ENCODE results near the gene PKM.
"Not testable (repeated sequence)": the region's sequence is repeated elsewhere in the genome, so short reads cannot be mapped to it uniquely, and the experiment has no call there.

Gene PKM

DNA sequence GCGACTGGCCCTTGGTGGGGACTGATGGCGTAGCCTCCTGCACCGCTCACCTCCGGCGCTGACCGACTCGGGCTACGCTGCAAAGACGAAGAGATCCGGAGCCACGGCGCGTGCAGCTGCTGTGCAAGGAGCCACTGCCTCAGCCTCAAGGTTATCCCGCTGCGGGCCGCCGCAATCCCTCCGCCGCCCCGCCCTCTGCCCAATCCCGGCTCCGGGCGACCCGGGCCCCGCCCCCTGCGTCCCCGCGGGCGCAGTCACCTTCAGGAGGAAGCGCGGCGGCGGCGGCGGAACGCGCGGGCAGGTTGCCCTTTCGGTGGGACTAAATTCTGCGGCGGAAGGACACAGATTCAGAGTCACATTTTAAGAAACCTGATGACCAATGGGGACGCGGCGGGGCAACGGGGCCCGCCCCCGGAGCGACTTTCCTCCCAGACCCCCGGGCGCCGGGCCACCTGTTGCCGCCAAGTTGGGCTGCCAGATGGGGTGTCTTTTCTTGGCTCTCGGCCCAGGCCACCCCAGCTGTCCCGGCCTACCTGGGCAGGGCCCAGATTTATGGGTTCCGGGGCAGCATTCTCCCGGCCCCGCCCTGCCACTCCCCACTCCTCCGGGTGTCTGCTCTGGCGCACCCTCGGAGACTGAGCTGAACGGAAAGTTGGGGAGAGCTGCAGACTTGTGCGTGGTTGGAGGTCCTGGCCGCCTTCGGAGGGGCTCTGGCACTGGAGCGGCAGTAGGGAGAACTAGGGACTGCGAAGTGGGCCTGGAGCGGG is at the start of gene PKM:
Gene PKM, minus strand, starts transcription at position 125 of the 767 bp plus-strand sequence. CDS start 12,093 bp downstream, outside the sequence.
- CTCF ChIA-PET: interaction anchor here (0.8 to 1.7 kb wide), 3 partner anchors 9 to 31 kb away, joined by 3 to 4 read pairs (median 3); no protein-coding TSS in a partner anchor
- TF ChIP-seq, protein P1, sequence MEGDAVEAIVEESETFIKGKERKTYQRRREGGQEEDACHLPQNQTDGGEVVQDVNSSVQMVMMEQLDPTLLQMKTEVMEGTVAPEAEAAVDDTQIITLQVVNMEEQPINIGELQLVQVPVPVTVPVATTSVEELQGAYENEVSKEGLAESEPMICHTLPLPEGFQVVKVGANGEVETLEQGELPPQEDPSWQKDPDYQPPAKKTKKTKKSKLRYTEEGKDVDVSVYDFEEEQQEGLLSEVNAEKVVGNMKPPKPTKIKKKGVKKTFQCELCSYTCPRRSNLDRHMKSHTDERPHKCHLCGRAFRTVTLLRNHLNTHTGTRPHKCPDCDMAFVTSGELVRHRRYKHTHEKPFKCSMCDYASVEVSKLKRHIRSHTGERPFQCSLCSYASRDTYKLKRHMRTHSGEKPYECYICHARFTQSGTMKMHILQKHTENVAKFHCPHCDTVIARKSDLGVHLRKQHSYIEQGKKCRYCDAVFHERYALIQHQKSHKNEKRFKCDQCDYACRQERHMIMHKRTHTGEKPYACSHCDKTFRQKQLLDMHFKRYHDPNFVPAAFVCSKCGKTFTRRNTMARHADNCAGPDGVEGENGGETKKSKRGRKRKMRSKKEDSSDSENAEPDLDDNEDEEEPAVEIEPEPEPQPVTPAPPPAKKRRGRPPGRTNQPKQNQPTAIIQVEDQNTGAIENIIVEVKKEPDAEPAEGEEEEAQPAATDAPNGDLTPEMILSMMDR (IDR thresholded peaks at IDR 0.05; ENCODE audit: insufficient read depth, low read length, missing control alignments): no peak
- POLR2A ChIA-PET: interaction anchor here (0.6 to 3.0 kb wide), 14 partner anchors 10 to 280 kb away, joined by 3 to 14 read pairs (median 4); partner anchors contain the start of gene GRAMD2A
- DNase-seq (ENCODE audit: low read depth, low spot score): peak; percentile 88
- peak within 1 kb of the TSS; percentile 95 for H3K4me3 ChIP-seq (ENCODE audit: low read depth, low read length)

DNA sequence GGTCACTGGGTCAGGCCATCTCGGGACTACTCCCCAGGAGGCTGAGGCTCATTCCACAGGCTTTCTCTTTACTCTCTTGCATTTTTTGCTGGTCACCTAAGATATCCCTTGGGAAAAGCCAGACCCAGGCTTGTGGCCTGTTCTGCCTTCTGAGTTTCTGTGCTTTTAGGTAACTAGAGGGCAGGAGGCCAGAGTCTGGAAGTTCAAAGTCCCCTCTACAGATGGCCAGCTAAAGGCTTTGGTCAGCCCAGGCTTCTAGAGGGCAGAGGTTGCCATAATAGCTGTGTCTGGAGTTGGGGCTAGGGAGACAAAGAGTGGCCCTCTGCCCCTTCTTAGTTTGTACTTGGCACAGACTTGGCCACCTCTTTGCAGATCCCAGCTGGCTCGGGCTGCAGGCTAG is 49.8 kb upstream of the PKM start:
- H3K4me3 ChIP-seq (ENCODE audit: low read depth, low read length): no peak overlapping the region
- CTCF ChIA-PET: interaction anchor here (0.9 kb wide), 1 partner anchor 30 kb away, joined by 3 read pairs; no protein-coding TSS in a partner anchor
- TF ChIP-seq, protein P1 (IDR thresholded peaks at IDR 0.05; ENCODE audit: insufficient read depth, low read length, missing control alignments): no peak
- POLR2A ChIA-PET: no interaction called here
- DNase-seq (ENCODE audit: low read depth, low spot score): no peak

DNA sequence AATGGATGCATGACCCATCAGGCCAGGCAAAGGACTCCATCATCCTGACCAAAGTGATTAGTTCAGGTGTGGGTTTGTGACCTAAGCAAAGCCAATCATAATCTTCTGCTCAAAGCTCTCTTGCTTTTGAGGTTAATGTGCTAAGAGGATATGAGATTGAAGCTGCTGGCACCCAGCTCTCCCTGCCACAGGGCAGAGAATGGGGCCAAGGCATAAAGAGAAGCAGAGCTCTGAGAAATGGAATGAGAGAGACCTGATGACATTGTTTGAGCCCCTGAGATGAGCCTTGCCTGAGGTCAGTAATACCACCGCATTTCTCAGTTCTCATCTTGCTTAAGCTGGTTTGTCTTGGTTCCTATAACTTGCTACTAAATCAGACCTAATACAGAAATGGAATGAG is 47.7 kb upstream of the PKM start:
- H3K4me3 ChIP-seq (ENCODE audit: low read depth, low read length): no peak overlapping the region
- POLR2A ChIA-PET: no interaction called here
- TF ChIP-seq, protein P1 (IDR thresholded peaks at IDR 0.05; ENCODE audit: insufficient read depth, low read length, missing control alignments): no peak
- CTCF ChIA-PET: interaction anchor here (0.7 to 1.3 kb wide), 2 partner anchors 8 to 10 kb away, joined by 3 to 7 read pairs; no protein-coding TSS in a partner anchor
- no peak for DNase-seq (ENCODE audit: low read depth, low spot score)

DNA sequence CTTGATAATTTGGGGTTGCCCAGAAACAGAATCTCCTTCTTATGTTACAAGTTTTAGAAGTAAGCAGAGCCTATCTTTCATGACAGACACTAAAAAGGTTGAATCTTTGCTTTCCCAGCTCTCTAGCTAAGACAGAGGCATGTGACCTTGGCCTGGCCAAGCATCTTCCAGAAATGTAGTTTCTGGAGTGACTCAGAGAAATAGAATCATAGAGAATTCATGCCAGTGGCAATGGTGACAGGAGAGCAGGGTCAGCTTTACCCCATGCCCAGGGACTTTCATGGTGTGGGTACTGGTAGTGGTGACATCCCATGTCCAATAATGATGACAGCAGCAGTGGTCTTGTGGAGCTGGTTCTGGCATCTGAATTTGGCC is 45.3 kb upstream of the PKM start:
- POLR2A ChIA-PET: no interaction called here
- H3K4me3 ChIP-seq (ENCODE audit: low read depth, low read length): no peak overlapping the region
- DNase-seq (ENCODE audit: low read depth, low spot score): no peak
- TF ChIP-seq, protein P1 (IDR thresholded peaks at IDR 0.05; ENCODE audit: insufficient read depth, low read length, missing control alignments): no peak
- CTCF ChIA-PET: interaction anchor here (2.4 kb wide), 1 partner anchor 9 kb away, joined by 10 read pairs; no protein-coding TSS in a partner anchor

DNA sequence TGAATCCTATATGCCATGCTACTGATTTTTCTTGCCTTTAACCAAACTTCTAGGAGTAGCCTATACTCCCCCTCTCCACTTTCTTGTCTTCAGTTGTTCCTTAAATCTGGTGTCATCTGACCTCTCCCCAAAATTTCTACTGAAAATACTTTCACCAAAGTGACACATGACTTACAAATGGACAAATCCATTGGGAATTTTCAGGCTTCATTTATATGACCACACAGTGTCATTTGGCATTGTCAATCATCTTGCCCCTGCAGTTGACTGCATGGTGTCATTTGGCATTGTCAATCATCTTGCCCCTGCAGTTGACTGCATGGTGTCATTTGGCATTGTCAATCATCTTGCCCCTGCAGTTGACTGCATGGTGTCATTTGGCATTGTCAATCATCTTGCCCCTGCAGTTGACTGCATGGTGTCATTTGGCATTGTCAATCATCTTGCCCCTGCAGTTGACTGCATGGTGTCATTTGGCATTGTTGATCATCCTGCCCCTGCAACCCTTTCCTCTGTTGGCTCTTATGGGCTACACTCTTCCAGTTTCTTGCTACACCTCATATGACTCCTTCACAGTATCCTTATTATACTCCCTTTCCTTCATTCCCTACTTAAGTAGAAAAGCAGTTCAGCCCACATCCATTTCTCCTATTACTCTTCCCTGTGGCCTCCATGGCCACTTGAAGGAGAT is 44.8 kb upstream of the PKM start:
- CTCF ChIA-PET: interaction anchor here (2.4 kb wide), 1 partner anchor 10 kb away, joined by 10 read pairs; no protein-coding TSS in a partner anchor
- DNase-seq (ENCODE audit: low read depth, low spot score); H3K4me3 ChIP-seq (ENCODE audit: low read depth, low read length); POLR2A ChIA-PET: not testable (repeated sequence)

DNA sequence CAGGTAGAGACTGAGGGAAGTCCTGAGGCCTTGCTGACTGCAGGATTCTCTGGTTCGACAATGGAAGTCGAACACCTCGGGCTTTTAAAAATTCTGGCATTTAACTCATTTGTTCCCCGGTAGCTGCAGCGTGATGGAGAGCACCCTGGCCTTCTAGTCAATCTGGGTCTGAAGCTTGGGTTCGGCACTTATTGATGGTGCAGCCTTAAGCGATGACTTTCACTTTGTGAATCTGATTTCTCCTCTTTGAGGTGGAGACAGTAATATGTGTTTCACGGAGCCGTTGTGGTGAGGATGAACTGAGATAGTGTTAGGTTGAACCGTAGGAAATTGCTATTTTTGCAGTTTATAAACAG is 42.0 kb upstream of the PKM start:
- CTCF ChIA-PET: interaction anchor here (0.7 to 2.2 kb wide), 9 partner anchors 9 to 230 kb away, joined by 3 to 28 read pairs (median 6); no protein-coding TSS in a partner anchor
- POLR2A ChIA-PET: no interaction called here
- peak overlapping the region; percentile 85 for H3K4me3 ChIP-seq (ENCODE audit: low read depth, low read length)
- DNase-seq (ENCODE audit: low read depth, low spot score): no peak
- TF ChIP-seq, protein P1 (IDR thresholded peaks at IDR 0.05; ENCODE audit: insufficient read depth, low read length, missing control alignments): no peak
